DND-41 (cell line): ENCODE results near the gene IL18R1.

Experiments used
- ATAC-seq: fragments of 200-7000 bp; cut with Tn5 transposase; 3 replicates; pipeline ENCODE4 v1.9.1; 2021; ENCODE audit warnings: low read depth; ENCODE audit not compliant: insufficient read depth
- DNase-seq: peaks from one replicate; pipeline ENCODE4 v3.0.0-alpha.2; 2020
- H2AFZ ChIP-seq: 2 replicates; pipeline ENCODE4 v1.6.0; 2012; ENCODE audit warnings: low read depth, low read length
- H3K27ac ChIP-seq: 2 replicates; pipeline ENCODE4 v1.5.1; 2012; ENCODE audit warnings: low read length, inconsistent platforms
- H3K27me3 ChIP-seq: fragments of 200-600 bp; sonication (generic); 2 replicates; pipeline ENCODE4 v1.6.0; 2012; ENCODE audit warnings: low read length, mild to moderate bottlenecking, inconsistent platforms; ENCODE audit not compliant: insufficient read depth, poor library complexity
- H3K36me3 ChIP-seq: 2 replicates; pipeline ENCODE4 v1.5.1; 2012; ENCODE audit warnings: low read length, inconsistent platforms; ENCODE audit not compliant: insufficient read depth
- H3K4me1 ChIP-seq: 2 replicates; pipeline ENCODE4 v1.5.1; 2012; ENCODE audit warnings: mild to moderate bottlenecking, low read length; ENCODE audit not compliant: insufficient read depth
- H3K4me2 ChIP-seq: 2 replicates; pipeline ENCODE4 v1.6.0; 2012; ENCODE audit warnings: mild to moderate bottlenecking, moderate library complexity, low read length, inconsistent platforms; ENCODE audit not compliant: insufficient read depth
- H3K4me3 ChIP-seq, 2 experiments: fragments of 200-600 bp in 1 of 2; shearing (Covaris generic) in 1 of 2; 2 replicates each; pipeline ENCODE4 v1.5.1; 2012 to 2016; ENCODE audit warnings: inconsistent platforms in 2 of 2, low read length in 2 of 2, mild to moderate bottlenecking in 2 of 2, low read depth in 1 of 2, moderate library complexity in 1 of 2
- H3K79me2 ChIP-seq: 2 replicates; pipeline ENCODE4 v1.6.0; 2012; ENCODE audit warnings: low read length, inconsistent platforms; ENCODE audit not compliant: insufficient read depth
- H3K9ac ChIP-seq: 2 replicates; pipeline ENCODE4 v1.6.0; 2012; ENCODE audit warnings: low read depth, mild to moderate bottlenecking, inconsistent platforms, low read length, moderate library complexity
- H3K9me3 ChIP-seq: 2 replicates; pipeline ENCODE4 v1.5.1; 2012; ENCODE audit warnings: low read length, moderate library complexity, mild to moderate bottlenecking, inconsistent platforms; ENCODE audit not compliant: insufficient read depth, severe bottlenecking
- H4K20me1 ChIP-seq: 2 replicates; pipeline ENCODE4 v1.6.0; 2012; ENCODE audit warnings: low read length; ENCODE audit not compliant: insufficient read depth
- CTCF ChIP-seq: IDR thresholded peaks from 2 replicates; pipeline ENCODE4 v1.5.1; 2012; ENCODE audit warnings: borderline replicate concordance, low read length, moderate library complexity, mild to moderate bottlenecking; ENCODE audit not compliant: poor library complexity, severe bottlenecking; ENCODE audit errors: extremely low read depth
- EZH2 ChIP-seq: IDR thresholded peaks from 3 replicates; pipeline ENCODE4 v1.6.1; 2012; ENCODE audit warnings: borderline replicate concordance, low read depth, mild to moderate bottlenecking, moderate library complexity, low read length, inconsistent platforms; ENCODE audit not compliant: severe bottlenecking

The IL18R1 gene

GRCh38 chr2:102433973-102434654, 78.5 kb downstream of the IL18R1 start:
- DNase-seq (no peak), ATAC-seq (no peak)
- Histone ChIP-seq H3K4me1 (no peaks in the 10 kb centered on the region), H4K20me1 (no peaks in the 10 kb centered on the region), H3K79me2 (no peaks in the 10 kb centered on the region), H3K4me3 (no peak overlapping the region), H2AFZ (no peak overlapping the region), H3K4me2 (no peak overlapping the region), H3K36me3 (no peaks in the 10 kb centered on the region), H3K9me3 (no peaks in the 10 kb centered on the region), H3K27ac (no peak overlapping the region), H3K27me3 (no peaks in the 10 kb centered on the region), H3K9ac (no peak overlapping the region)
- TF ChIP-seq EZH2 (no peak), CTCF (no peak)

GRCh38 chr2:102434655-102435381, 79.2 kb downstream of the IL18R1 start:
- H3K27ac ChIP-seq = no peak overlapping the region
- no peak overlapping the region for H3K9ac ChIP-seq
- no peaks in the 10 kb centered on the region for H3K9me3 ChIP-seq
- DNase-seq = no peak
- H3K36me3 ChIP-seq = no peaks in the 10 kb centered on the region
- no peaks in the 10 kb centered on the region for H3K27me3 ChIP-seq
- TF ChIP-seq EZH2 (no peak), CTCF (no peak)
- H3K79me2 ChIP-seq = no peaks in the 10 kb centered on the region
- H3K4me2 ChIP-seq = no peak overlapping the region
- ATAC-seq = no peak
- no peaks in the 10 kb centered on the region for H3K4me1 ChIP-seq
- no peak overlapping the region for H2AFZ ChIP-seq
- no peaks in the 10 kb centered on the region for H4K20me1 ChIP-seq
- no peak overlapping the region for H3K4me3 ChIP-seq

GRCh38 chr2:102435741-102436140, 80.1 kb downstream of the IL18R1 start:
- ATAC-seq = no peak
- DNase-seq = no peak
- Histone ChIP-seq H3K27ac (no peak overlapping the region), H3K4me3 (no peak overlapping the region), H3K36me3 (no peaks in the 10 kb centered on the region), H3K9me3 (no peaks in the 10 kb centered on the region), H2AFZ (no peak overlapping the region), H3K79me2 (no peaks in the 10 kb centered on the region), H3K4me2 (no peak overlapping the region), H3K9ac (no peak overlapping the region), H3K27me3 (peaks cover 5% of the 10 kb centered on the region), H4K20me1 (no peaks in the 10 kb centered on the region), H3K4me1 (no peaks in the 10 kb centered on the region)
- TF ChIP-seq CTCF (no peak), EZH2 (no peak)
